Activated B cell treated with CpG ODN at 0.5 μM for 24 hours (primary cell): ENCODE measurements around the gene MYH4. TPM values are rescaled to one million over a fixed set of nuclear protein-coding genes. Genes with fewer than 3 reads are reported as not detected.

ENCODE experiments used
- ATAC-seq: fragments of 200-7000 bp; cut with Tn5 transposase; one replicate; pipeline ENCODE4 v1.10.0; 2021; ENCODE audit warnings: low read depth, mild to moderate bottlenecking, moderate library complexity
- CTCF ChIA-PET: fragments of 350-600 bp; sonication (Branson Sonifier 250); formaldehyde crosslinking; loops from one replicate; lab custom pipeline; 2021; ENCODE audit warnings: antibody characterized with exemption; lab: Charles Lee
- POLR2A ChIA-PET: fragments of 350-600 bp; sonication (Branson Sonifier 250); formaldehyde crosslinking; loops from one replicate; lab custom pipeline; 2021; ENCODE audit warnings: antibody characterized with exemption; lab: Charles Lee
- DNase-seq: peaks from one replicate; pipeline ENCODE4 v3.0.0; 2022
- H3K27ac Mint-ChIP-seq: one replicate; pipeline ENCODE4 v1.8.0; 2020; ENCODE audit warnings: mixed read lengths
- H3K27me3 Mint-ChIP-seq: one replicate; pipeline ENCODE4 v1.8.0; 2021; ENCODE audit warnings: mixed read lengths
- H3K36me3 Mint-ChIP-seq: one replicate; pipeline ENCODE4 v1.8.0; 2021; ENCODE audit warnings: low read depth, mixed read lengths
- H3K4me1 Mint-ChIP-seq: one replicate; pipeline ENCODE4 v1.8.0; 2021; ENCODE audit warnings: mixed read lengths
- H3K4me3 Mint-ChIP-seq: one replicate; pipeline ENCODE4 v1.8.0; 2020; ENCODE audit warnings: mild to moderate bottlenecking, mixed read lengths
- H3K9me3 Mint-ChIP-seq: one replicate; pipeline ENCODE4 v1.8.0; 2020; ENCODE audit warnings: mixed read lengths
- intact Hi-C: fragments of 100-400 bp; cut with micrococcal nuclease; formaldehyde crosslinking; loops from one replicate; pipeline ENCODE4 v1.15.1; 2024
- total RNA-seq: library from RNA; stranded (reverse); gene quantifications from 2 replicates; pipeline ENCODE4 v1.2.3, GENCODE V29; 2022
- TF ChIP-seq, protein P1 (sequence below): fragments of 200-600 bp; IDR thresholded peaks from one replicate; pipeline ENCODE4 v1.8.0; 2022; ENCODE audit warnings: antibody characterized with exemption, mild to moderate bottlenecking

Gene MYH4
- total RNA-seq, 1 donor from 2014 or later, result not detected

DNA sequence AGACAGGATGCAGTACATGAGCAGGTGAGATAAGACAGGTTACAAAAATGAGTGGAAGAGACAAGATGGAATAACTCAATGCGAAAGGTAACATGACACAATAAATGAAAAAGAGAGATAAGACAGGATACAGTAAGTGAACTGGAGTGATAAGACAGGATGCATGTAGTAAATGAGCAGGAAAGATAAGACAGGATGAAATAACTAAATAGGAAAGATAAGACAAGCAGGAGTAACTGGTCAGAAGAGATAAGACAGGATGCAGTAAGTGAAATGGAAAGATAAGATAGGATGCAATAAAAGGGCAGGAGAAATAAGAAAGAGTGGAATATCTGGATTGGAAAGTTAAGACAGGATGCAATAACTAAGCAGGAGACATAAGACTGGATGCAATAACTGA lies 8.3 kb upstream of the MYH4 start:
- TF ChIP-seq, protein P1, sequence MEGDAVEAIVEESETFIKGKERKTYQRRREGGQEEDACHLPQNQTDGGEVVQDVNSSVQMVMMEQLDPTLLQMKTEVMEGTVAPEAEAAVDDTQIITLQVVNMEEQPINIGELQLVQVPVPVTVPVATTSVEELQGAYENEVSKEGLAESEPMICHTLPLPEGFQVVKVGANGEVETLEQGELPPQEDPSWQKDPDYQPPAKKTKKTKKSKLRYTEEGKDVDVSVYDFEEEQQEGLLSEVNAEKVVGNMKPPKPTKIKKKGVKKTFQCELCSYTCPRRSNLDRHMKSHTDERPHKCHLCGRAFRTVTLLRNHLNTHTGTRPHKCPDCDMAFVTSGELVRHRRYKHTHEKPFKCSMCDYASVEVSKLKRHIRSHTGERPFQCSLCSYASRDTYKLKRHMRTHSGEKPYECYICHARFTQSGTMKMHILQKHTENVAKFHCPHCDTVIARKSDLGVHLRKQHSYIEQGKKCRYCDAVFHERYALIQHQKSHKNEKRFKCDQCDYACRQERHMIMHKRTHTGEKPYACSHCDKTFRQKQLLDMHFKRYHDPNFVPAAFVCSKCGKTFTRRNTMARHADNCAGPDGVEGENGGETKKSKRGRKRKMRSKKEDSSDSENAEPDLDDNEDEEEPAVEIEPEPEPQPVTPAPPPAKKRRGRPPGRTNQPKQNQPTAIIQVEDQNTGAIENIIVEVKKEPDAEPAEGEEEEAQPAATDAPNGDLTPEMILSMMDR, result no peak
- no peaks in the 10 kb centered on the region for H3K4me1 Mint-ChIP-seq
- ATAC-seq, result no peak
- ChIA-PET CTCF (no interaction called here), POLR2A (no interaction called here)
- H3K4me3 Mint-ChIP-seq, result no peak overlapping the region
- no peaks in the 10 kb centered on the region for H3K27me3 Mint-ChIP-seq
- DNase-seq, result no peak
- H3K27ac Mint-ChIP-seq, result no peak overlapping the region
- H3K36me3 Mint-ChIP-seq, result no peaks in the 10 kb centered on the region
- intact Hi-C loops, result no loop called here
- H3K9me3 Mint-ChIP-seq, result peaks cover 7% of the 10 kb centered on the region

DNA sequence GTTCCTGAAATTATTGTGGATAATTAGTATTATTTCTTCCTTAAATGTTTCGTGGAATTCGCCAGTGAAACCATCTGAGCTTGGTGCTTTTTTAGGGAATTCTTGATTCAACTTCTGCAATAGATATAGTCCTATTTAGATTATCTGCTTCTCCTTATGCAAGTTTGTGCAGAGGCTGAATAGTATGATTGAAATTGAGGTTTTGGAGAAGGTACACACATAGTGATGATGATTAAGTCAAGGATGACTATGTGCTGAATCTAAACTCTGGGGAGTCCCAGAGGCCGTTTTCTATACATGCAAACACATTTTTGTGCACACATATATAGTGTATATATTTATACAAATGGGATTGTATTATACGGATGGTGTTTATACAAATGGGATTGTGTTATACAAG lies 5.2 kb upstream of the MYH4 start:
- TF ChIP-seq, protein P1, result no peak
- Mint-ChIP-seq H3K4me1 (no peaks in the 10 kb centered on the region), H3K27me3 (no peaks in the 10 kb centered on the region), H3K36me3 (no peaks in the 10 kb centered on the region), H3K4me3 (no peak overlapping the region), H3K9me3 (no peaks in the 10 kb centered on the region), H3K27ac (no peak overlapping the region)
- ChIA-PET CTCF (interaction anchor here (0.6 kb wide), 1 partner anchor 44 kb away, joined by 3 read pairs; no protein-coding TSS in a partner anchor), POLR2A (no interaction called here)
- intact Hi-C loops, result no loop called here
- ATAC-seq (no peak), DNase-seq (no peak)

DNA sequence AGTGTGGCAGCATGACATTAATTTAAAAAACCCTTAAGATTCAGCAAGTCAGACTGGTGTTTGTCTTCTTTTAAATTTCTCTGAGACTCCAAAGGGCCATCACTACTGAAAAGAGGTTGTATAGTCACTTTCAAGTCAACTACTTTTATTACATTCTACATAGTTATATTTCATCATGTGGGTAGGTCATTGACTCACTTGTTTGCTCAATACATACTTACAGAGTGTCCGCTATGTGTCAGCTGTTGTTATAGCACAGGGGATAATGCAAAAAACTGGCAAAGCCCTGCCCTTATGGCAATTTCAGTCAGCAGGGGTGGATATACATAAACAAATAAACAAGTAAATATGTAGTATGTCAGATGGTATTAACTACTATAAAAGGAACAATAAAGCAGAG lies 2.5 kb upstream of the MYH4 start:
- no peaks in the 10 kb centered on the region for H3K9me3 Mint-ChIP-seq
- ChIA-PET CTCF (no interaction called here), POLR2A (no interaction called here)
- intact Hi-C loops, result no loop called here
- no peak overlapping the region for H3K4me3 Mint-ChIP-seq
- no peaks in the 10 kb centered on the region for H3K36me3 Mint-ChIP-seq
- DNase-seq (no peak), ATAC-seq (no peak)
- no peak overlapping the region for H3K27ac Mint-ChIP-seq
- H3K4me1 Mint-ChIP-seq, result no peaks in the 10 kb centered on the region
- peaks cover 1% of the 10 kb centered on the region for H3K27me3 Mint-ChIP-seq
- TF ChIP-seq, protein P1, result no peak

DNA sequence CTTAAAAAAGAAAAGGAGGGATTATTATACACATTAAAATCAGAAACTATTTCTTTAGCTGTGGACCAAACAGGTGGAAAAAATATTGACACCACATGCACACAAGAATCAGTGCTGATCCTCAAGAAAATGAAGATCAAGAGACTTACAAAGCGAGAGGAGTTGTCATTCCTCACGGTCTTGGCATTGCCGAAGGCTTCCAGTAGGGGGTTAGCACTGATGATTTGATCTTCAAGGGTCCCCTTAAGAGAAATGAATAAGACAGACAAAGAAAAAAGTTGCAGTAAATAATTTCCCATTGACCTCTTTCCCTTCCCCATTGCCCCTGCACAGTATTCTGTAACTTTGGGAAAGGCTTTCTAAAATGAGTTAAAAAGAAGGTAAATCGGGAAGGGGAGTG lies 6.0 kb downstream of the MYH4 start:
- H3K27me3 Mint-ChIP-seq, result peaks cover 11% of the 10 kb centered on the region
- CTCF ChIA-PET, result no interaction called here

DNA sequence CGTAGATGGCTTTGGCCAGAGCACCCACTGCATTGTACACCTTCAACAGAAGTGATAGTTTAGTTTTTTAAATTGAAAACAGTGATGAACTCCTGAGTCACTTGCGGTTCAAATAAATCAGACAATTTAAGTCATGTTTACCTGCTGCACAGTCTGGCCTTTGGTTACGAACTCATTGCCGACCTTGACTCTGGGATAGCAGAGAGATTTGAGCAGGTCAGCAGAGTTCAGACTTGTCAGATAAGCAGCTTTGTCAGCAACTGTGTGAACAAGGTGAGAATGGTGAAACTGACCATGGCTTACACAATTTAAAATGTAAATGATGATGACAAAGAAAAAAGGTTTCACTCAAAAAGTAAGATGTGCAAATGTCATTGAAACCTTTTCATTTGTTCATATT lies 9.3 kb downstream of the MYH4 start:
- ATAC-seq, result no peak
- Mint-ChIP-seq H3K4me3 (no peak overlapping the region), H3K9me3 (peaks cover 7% of the 10 kb centered on the region), H3K36me3 (no peaks in the 10 kb centered on the region), H3K27ac (no peak overlapping the region), H3K27me3 (peaks cover 8% of the 10 kb centered on the region), H3K4me1 (no peaks in the 10 kb centered on the region)
- TF ChIP-seq, protein P1, result no peak
- no peak for DNase-seq
- POLR2A ChIA-PET, result no interaction called here
- intact Hi-C loops, result no loop called here
- CTCF ChIA-PET, result no interaction called here

More for the DNA sequence above, 6.0 kb downstream of the MYH4 start:
- Mint-ChIP-seq H3K36me3 (no peaks in the 10 kb centered on the region), H3K4me1 (no peaks in the 10 kb centered on the region), H3K4me3 (no peak overlapping the region), H3K9me3 (peaks cover 7% of the 10 kb centered on the region), H3K27ac (no peak overlapping the region)
- DNase-seq (no peak), ATAC-seq (no peak)
- POLR2A ChIA-PET, result no interaction called here
- intact Hi-C loops, result no loop called here
- TF ChIP-seq, protein P1, result no peak
